Heart right ventricle (tissue), 16 donors: ENCODE data around the gene CYSLTR1. TPM values are rescaled to one million over a fixed set of nuclear protein-coding genes. Genes with fewer than 3 reads are reported as not detected.
"Not testable (repeated sequence)": the region's sequence is repeated elsewhere in the genome, so short reads cannot be mapped to it uniquely, and the experiment has no call there.

Source experiments
- ATAC-seq, 8 donors: fragments of 200-7000 bp; cut with Tn5 transposase; one replicate each; pipeline ENCODE4 v1.9.1; 2020; ENCODE audit warnings: mild to moderate bottlenecking in 8 of 8, moderate library complexity in 8 of 8, moderate number of reproducible peaks in 1 of 8
- DNase-seq, 2 donors: peaks; one replicate each; pipeline ENCODE4 v3.0.0-alpha.2; 2020
- H3K27ac ChIP-seq, 10 donors: fragments of 200-600 bp; sonication (generic) in 2 of 10; one replicate each; pipeline versions ENCODE4 v1.5.0 to v1.8.0; 2020 to 2022; ENCODE audit warnings: mild to moderate bottlenecking in 3 of 10
- H3K27me3 ChIP-seq, 7 donors: fragments of 200-600 bp; one replicate each; pipeline ENCODE4 v1.8.0; 2021 to 2022; ENCODE audit warnings: mild to moderate bottlenecking in 2 of 7
- H3K36me3 ChIP-seq, 9 donors: fragments of 200-600 bp; sonication (generic) in 1 of 9; one replicate each; pipeline versions ENCODE4 v1.5.0 to v1.8.0; 2020 to 2022; ENCODE audit warnings: mild to moderate bottlenecking in 2 of 9
- H3K4me1 ChIP-seq, 9 donors: fragments of 200-600 bp; sonication (generic) in 1 of 9; one replicate each; pipeline versions ENCODE4 v1.5.0 to v1.8.0; 2020 to 2022; ENCODE audit warnings: mild to moderate bottlenecking in 4 of 9
- H3K4me3 ChIP-seq, 10 donors: fragments of 200-600 bp; sonication (generic) in 2 of 10; one replicate each; pipeline versions ENCODE4 v1.5.0 to v1.8.0; 2020 to 2022; ENCODE audit warnings: mild to moderate bottlenecking in 7 of 10, moderate library complexity in 2 of 10
- H3K9me3 ChIP-seq, 11 donors: fragments of 200-600 bp in 10 of 11; sonication (generic) in 2 of 11; one replicate each; pipeline versions ENCODE4 v1.5.0 to v1.8.0; 2013 to 2022; ENCODE audit warnings: mild to moderate bottlenecking in 2 of 11, control low read depth in 1 of 11, moderate library complexity in 1 of 11
- intact Hi-C, 10 donors: fragments of 100-400 bp; cut with DNase I; formaldehyde crosslinking; loops; one replicate each; pipeline versions ENCODE4 v1.11.1 to v1.14.2; 2022
- polyA plus RNA-seq, 2 donors: library from polyadenylated mRNA; stranded (reverse); fragments of 200-250 nt; gene quantifications; one replicate each; pipeline ENCODE4 v1.2.3, GENCODE V29; 2013
- total RNA-seq, 10 donors: library from RNA; stranded (reverse); fragmentation: NEBNext Ultra II Directional in 3 of 10; extraction: Animal tissue kit (Norgen Biotek cat#: 25700) in 3 of 10; gene quantifications; one replicate each; pipeline versions ENCODE4 v1.2.1 to v1.2.4, GENCODE V29; 2021 to 2023
- TF ChIP-seq, protein P1 (sequence below), 9 donors: fragments of 200-600 bp; sonication (generic) in 2 of 9; IDR thresholded peaks; one replicate each; pipeline versions ENCODE4 v1.5.0 to v1.8.0; 2021 to 2022; ENCODE audit warnings: antibody characterized with exemption in 9 of 9, mild to moderate bottlenecking in 5 of 9, moderate library complexity in 1 of 9
- donor health status: Arrhythmogenic right ventricular cardiomyopathy.
- donor health status: ischemic (EF 13 %, LVEDD 7.1; RV severe dilation, severe dysfunction).
- donor health status: healthy with polysubstance abuse.
- donor health status: DM: no; HTN: yes; CAD: no.
- donor health status: DM: no; HTN: no; CAD: no.
- donor health status: ischemic (EF 25% LVEDD 6.9; RV normal size, moderate dysfunction).
- donor health status: ischemic (EF 25% LVEDD 5.7; RV mildly dilated, moderate dysfunction).
- donor health status: healthy.
- donor health status: DM: yes; HTN: yes; CAD: no.
- donor health status: Ischemic cardiomyopathy.
- donor health status: ischemic (EF 35%, LVEDD 5.7; RV mildly dilated, moderate dysfunction).
- donor health status: nonischemic (EF 11% LVEDD 7.7; RV severe dilation, severe dysfunction).
- donor health status: DM: yes; HTN: yes; CAD: no.
- donor health status: PGD.
- donor health status: ischemic (EF 29% LVEDD 5.4; RV normal size, mild dysfunction).
- donor health status: nonischemic (EF 23%, LVEDD 6.1; RV moderate dilation, normal function).

The CYSLTR1 gene
- total and polyA plus RNA-seq, 12 donors = 0.26 to 2.5 (median 0.93) TPM

GRCh38 chrX:78237127-78237526 lies 90.3 kb downstream of the CYSLTR1 start:
- no peak for ATAC-seq
- TF ChIP-seq, protein P1, sequence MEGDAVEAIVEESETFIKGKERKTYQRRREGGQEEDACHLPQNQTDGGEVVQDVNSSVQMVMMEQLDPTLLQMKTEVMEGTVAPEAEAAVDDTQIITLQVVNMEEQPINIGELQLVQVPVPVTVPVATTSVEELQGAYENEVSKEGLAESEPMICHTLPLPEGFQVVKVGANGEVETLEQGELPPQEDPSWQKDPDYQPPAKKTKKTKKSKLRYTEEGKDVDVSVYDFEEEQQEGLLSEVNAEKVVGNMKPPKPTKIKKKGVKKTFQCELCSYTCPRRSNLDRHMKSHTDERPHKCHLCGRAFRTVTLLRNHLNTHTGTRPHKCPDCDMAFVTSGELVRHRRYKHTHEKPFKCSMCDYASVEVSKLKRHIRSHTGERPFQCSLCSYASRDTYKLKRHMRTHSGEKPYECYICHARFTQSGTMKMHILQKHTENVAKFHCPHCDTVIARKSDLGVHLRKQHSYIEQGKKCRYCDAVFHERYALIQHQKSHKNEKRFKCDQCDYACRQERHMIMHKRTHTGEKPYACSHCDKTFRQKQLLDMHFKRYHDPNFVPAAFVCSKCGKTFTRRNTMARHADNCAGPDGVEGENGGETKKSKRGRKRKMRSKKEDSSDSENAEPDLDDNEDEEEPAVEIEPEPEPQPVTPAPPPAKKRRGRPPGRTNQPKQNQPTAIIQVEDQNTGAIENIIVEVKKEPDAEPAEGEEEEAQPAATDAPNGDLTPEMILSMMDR (IDR thresholded peaks at IDR 0.05) = no peak
- Histone ChIP-seq H3K27ac (no peak overlapping the region), H3K36me3 (no peaks in the 10 kb centered on the region), H3K4me1 (no peaks in the 10 kb centered on the region), H3K9me3 (peaks cover 0 to 2% (median 0%) of the 10 kb centered on the region in 11 donors), H3K4me3 (no peak overlapping the region), H3K27me3 (no peaks in the 10 kb centered on the region)
- DNase-seq = no peak
- intact Hi-C loops = no loop called here

DNA sequence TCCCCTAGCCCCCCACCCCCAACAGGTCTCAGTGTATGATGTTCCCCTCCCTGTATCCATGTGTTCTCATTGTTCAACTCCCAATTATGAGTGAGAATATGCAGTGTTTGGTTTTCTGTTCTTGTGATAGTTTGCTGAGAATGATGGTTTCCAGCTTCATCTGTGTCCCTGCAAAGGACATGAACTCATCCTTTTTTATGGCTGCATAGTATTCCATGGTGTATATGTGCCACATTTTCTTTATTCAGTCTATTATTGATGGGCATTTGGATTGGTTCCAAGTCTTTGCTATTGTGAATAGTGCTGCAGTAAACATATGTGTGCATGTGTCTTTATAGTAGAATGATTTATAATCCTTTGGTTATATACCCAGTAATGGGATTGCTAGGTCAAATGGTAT lies 101.4 kb downstream of the CYSLTR1 start:
- H3K4me1 ChIP-seq, H3K27me3 ChIP-seq, DNase-seq, H3K36me3 ChIP-seq, intact Hi-C loops, ATAC-seq, H3K4me3 ChIP-seq, H3K27ac ChIP-seq: not testable (repeated sequence)
- peaks cover 0 to 22% (median 0%) of the 10 kb centered on the region in 11 donors for H3K9me3 ChIP-seq

Other genes starting within 250 kb of the CYSLTR1 start
- 100 to 1,000 TPM; 414 to 824 (median 460) TPM for gene PGK1, start 223.4 kb downstream of the CYSLTR1 start, total RNA-seq
- 100 to 1,000 TPM in 1 of 2 donors, 10 to 100 TPM in 1; 46.6 to 253 TPM for gene PGK1, start 223.4 kb downstream of the CYSLTR1 start, polyA plus RNA-seq
- gene TAF9B, start 188.0 kb downstream of the CYSLTR1 start, total RNA-seq = 10 to 100 TPM; 16.4 to 27.8 (median 22.5) TPM
- gene TAF9B, start 188.0 kb downstream of the CYSLTR1 start, polyA plus RNA-seq = 10 to 100 TPM in 1 of 2 donors, 1 to 10 TPM in 1; 9.8 to 11.5 TPM